GM03348 (cell line): ENCODE measurements around the gene LEMD2.

Experiments
- DNase-seq: peaks from one replicate; pipeline ENCODE4 v3.0.0; 2012; ENCODE audit warnings: low spot score

Gene LEMD2

GRCh38 chr6:33756211-33756954 is 32.5 kb downstream of the LEMD2 start:
- no peak for DNase-seq

GRCh38 chr6:33755070-33755869 is 33.7 kb downstream of the LEMD2 start:
- DNase-seq, result no peak

- DNase-seq, result no peak
Observed at GRCh38 chr6:33754222-33754621, 34.7 kb downstream of the LEMD2 start.

- DNase-seq, result no peak
Observed at GRCh38 chr6:33752646-33753015, 36.3 kb downstream of the LEMD2 start.

GRCh38 chr6:33751771-33752645 is 36.9 kb downstream of the LEMD2 start:
- DNase-seq, result no peak

GRCh38 chr6:33750244-33750991 is 38.5 kb downstream of the LEMD2 start:
- no peak for DNase-seq

GRCh38 chr6:33749401-33749800 is 39.5 kb downstream of the LEMD2 start:
- no peak for DNase-seq

GRCh38 chr6:33748841-33749240 is 40.1 kb downstream of the LEMD2 start:
- no peak for DNase-seq

GRCh38 chr6:33747823-33748222 is 41.1 kb downstream of the LEMD2 start:
- no peak for DNase-seq

GRCh38 chr6:33746651-33747100 is 42.3 kb downstream of the LEMD2 start, which contains the start of gene IP6K3:
TSS of gene IP6K3 (minus strand) at chr6:33746905. CDS start at chr6:33735476, 11,429 bp downstream.
- DNase-seq, result no peak

- DNase-seq, result peak; percentile 75
Observed at GRCh38 chr6:33746036-33746600, 42.8 kb downstream of the LEMD2 start.

- DNase-seq, result no peak
Observed at GRCh38 chr6:33745548-33745947, 43.4 kb downstream of the LEMD2 start.

GRCh38 chr6:33744895-33745546 is 43.9 kb downstream of the LEMD2 start:
- DNase-seq, result no peak

- DNase-seq, result peak; percentile 91
Observed at GRCh38 chr6:33744001-33744848, 44.7 kb downstream of the LEMD2 start.

GRCh38 chr6:33742837-33743236 is 46.1 kb downstream of the LEMD2 start:
- no peak for DNase-seq

GRCh38 chr6:33742092-33742491 is 46.8 kb downstream of the LEMD2 start:
- peak; percentile 37 for DNase-seq

- DNase-seq, result no peak
Observed at GRCh38 chr6:33740794-33741193, 48.1 kb downstream of the LEMD2 start.

GRCh38 chr6:33740204-33740608 is 48.7 kb downstream of the LEMD2 start:
- DNase-seq, result no peak

GRCh38 chr6:33739571-33739970 is 49.4 kb downstream of the LEMD2 start:
- DNase-seq, result no peak

- DNase-seq, result no peak
Observed at GRCh38 chr6:33738879-33739278, 50.1 kb downstream of the LEMD2 start.
